Measurements from ENCODE around the gene PHF21A.

The PHF21A gene

DNA sequence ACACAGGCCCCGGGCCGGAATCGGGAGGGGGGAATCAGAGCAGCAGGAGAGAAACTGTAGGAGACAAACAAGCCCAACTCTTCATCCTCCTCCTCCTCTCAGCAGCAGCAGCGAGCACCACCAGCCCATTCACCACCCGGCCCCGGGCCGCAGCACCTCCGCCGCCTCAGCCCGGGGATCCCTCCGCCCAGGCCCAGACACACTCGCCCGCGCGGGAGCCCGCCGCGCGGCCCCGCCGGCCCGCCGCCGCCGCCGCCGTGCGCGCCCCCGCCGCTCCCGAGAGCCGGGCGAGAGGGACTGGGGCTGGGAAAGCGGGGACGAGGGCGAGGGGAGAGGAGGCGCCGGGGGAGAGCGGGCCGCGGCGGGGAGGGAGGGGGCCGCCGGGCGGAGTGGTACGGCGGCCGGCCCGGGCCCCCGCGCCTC is at the start of gene PHF21A:
Gene PHF21A, minus strand, starts transcription at position 154 of the 423 bp plus-strand sequence. CDS start 37,235 bp downstream, outside the sequence.
- peak; percentile 84 for DNase-seq

DNA sequence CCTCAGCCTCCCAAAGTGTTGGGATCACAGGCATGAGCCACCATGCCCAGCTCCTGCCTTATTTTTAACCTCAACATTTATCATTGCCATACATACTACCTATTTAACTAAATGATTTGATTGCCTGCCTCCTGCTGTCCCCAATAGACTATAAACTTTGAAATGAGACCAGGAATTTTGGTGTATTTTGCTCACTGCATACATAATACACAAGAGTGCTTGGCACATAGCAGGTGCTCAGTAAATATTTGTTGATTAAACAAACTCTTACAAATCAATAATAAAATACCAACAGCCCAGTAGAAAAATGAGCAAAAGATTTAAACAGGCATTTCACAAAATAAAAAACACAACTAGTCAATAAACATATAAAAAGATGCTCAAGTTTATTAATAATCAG is 49.5 kb upstream of the PHF21A start:
- no peak for DNase-seq

DNA sequence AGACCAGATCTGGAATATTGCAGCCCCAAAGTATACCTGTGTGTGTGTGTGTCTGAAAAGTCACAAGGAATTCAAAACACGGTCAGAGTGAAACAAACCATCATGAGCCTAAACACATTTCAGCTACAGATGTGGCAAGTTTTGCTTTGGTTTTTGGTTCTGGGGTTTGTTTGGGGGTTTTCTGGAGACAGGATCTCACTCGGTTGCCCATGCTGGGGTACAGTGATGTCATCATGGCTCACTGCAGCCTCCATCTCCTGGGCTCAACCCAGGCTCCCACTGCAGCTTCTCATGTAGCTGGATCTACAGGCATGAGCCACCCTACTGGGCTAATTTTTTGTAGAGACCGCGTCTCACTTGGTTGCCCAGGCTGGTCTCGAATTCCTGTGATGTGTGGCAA is 41.4 kb upstream of the PHF21A start:
- DNase-seq = no peak

DNA sequence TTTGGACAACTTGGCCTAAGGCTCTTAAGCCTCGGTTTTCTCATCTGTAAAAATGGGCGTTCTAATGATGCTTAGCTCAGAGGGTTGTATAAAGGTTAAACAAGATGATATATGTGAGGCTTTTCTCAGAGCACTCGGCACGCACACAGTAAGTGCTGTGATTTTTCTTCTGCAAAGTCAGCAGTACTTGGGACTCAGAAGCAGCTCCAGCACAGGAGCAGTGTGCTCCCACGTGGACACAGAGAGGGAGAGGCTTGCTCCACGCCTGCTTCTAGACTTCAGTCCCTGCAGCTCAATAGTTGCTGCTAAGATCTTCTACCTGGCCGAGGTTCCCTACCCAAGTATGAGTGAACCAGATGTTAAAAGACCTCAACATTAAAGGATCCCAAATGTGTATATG is 39.9 kb upstream of the PHF21A start:
- no peak for DNase-seq

DNA sequence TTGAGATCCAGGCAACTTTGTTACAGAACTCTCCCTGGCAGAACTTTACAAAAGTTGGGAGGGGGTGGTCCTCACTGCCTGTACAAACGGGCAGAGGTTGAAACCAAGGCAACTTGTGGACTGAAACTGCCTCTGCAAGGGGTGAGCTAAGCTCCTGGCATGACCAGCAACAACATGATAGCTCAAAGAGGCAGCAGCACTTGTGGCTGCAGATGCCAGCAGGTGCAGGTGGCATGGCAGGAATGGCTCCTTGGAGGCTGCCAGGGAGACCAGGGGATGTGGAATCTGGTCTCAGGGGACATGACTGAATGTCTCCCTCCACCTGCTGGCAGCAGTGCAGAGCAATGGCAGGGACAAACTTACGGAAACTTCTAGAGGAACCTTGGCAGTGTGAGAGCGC is 38.8 kb upstream of the PHF21A start:
- DNase-seq = no peak

DNA sequence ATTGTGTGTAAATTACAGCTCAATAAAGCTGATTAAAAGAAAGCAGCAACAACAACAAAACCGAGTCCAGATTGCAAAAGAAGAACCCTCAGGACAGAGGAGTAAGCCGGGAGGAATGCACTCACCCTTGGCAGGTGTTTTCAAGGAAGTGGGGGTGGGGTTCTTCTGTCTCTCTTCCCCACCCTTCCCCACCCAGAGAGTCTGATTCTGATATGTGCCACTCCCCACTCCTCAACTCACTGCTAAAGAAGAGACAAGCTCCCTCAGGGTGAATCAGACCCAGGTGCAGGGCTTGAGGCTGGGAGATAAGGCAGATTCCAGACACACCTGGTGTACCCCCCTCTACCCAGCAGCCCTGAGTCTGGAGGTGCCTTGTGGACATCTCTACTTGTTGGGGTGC is 38.4 kb upstream of the PHF21A start:
- no peak for DNase-seq

DNA sequence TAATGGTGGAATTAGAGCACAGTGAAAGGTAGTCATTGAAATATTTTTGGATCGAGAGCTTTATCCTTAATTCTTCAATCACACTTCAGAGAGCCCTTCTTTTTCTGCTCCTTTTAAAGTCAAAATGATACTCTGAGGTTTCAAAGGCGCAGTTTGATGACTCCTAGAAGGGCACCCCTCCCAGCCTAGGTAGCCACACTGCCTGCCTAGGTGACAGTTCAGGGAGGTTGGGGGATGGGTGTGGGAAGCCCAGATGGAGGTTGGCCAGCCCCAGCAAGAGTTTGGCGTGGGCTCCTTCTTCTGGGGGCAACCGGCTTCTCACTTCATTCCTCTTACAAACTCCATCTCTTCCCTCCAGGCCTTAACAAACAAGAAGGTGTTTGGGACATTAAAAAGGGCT is 28.6 kb upstream of the PHF21A start:
- DNase-seq = no peak

DNA sequence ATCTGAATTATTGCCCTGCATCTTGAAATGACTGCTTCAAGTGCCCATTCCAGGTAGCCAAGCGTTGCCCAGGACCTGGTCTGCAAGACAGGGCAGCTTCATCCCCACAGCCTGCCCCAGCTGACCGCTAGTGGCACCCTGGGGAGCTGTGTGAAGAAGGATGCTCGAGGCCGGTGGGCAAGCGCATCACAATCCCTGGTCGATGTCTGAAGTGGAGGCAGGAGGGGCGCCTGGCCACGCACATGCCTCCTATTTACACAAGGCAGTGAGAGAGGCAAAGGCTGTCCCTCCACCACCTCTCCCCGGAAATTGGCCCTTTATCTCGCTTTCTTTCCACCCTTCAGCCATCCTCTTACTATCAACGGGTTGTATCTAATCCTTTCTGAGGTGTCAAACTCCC is 28.1 kb upstream of the PHF21A start:
- no peak for DNase-seq

DNA sequence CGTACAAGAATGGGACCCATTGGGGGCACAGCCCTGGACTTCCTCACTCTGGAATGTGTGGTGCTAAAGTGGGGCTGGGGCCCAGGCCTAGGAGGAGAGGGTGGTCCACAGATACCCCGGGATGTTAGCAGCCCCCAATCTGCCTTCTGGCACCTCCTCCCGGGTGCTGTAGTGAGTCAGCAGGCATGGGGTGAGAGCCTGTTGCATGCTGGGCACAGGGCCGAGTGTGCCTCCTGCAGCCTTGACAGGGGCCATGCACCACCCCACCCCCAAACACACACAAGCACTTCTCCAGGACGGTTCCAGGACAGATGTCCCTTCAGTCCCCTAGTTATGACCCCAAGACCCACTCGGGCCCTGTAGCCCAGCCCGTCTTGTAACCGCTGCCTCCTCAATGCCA is 23.5 kb upstream of the PHF21A start:
- no peak for DNase-seq

DNA sequence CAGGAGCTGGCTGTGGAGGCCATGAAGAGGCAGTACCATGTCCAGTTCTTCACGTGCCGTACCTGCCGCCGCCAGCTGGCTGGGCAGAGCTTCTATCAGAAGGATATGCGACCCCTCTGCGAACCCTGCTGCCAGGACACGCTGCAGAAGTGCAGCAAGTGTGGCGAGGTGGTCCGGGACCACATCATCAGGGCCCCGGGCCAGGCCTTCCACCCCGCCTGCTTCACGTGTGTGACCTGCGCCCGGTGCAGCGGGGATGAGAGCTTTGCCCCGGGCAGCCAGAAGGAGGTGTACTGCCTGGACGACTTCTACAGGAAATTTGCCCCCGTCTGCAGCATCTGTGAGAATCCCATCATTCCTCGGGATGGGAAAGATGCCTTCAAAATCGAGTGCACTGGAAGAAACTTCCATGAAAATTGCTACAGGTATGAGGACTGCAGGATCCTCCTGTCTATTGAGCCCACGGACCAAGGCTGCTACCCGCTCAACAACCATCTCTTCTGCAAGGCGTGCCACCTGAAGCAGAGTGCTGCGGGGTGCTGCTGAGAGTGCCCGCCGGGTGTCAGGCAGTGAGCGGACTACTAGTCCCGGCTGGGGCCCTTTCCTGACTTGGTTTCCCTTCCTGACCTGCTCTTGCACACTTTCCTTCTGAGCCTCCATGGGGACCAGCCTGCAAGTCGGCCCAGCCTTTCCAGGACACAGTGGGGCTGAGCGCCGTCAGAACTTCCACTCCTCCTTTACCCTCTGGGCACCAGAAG is 22.0 kb upstream of the PHF21A start:
- no peak for DNase-seq

DNA sequence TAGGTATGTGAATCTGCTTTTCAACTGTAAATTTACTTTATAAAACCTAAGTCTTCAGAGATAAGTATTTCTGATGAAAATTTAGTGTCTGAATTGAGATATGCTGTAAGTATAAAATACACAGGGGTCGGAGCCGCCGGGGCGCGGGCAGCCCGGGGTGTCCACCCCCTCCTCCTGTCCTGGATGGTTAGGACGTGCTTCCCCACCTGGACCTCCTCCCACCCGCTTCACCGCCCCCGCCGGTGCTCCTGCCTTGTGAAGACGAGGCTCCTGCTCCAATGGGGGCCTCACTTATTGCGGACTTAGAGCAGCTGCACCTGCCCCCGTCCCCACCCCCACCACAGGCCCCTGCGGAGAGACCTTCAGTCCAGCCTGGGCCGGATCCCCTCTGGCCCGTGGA is 21.3 kb upstream of the PHF21A start:
- DNase-seq = no peak

DNA sequence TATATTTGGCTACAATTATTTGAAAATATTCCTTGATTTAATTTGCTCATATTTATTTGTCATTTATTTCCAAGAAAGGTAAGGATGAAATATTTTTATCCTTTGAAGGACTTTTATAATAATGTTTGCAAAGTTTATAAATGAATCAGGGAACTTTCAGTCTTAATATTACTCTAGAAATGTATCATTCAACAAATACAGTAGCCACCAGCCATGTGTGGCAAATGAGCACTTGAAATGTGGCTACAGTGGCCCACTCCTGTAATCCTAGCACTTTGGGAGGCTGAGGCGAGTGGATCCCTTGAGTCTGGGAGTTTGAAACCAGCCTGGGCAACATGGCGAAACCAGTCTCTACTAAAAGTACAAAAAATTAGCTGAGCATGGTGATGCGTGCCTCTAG is 20.3 kb upstream of the PHF21A start:
- DNase-seq = no peak

DNA sequence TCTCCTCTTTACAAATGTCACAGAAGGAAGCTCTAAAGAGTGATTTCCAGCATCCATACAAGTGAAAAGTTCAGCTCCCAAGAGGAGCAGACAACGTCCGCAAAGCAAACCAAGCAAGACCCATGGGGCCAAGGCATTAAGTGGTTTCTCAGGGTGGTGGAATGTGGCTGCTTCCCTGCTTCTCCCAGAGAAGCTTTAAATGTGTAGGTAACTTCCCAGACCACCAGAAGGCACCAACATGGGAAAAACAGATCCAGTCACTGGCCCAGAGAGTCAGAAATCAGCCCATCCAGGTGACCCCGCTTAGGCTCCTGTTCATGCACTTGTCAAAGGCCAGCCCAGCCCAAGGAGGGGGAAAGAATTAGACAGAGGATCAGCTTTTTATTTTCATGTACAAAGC is 13.3 kb upstream of the PHF21A start:
- DNase-seq = no peak

DNA sequence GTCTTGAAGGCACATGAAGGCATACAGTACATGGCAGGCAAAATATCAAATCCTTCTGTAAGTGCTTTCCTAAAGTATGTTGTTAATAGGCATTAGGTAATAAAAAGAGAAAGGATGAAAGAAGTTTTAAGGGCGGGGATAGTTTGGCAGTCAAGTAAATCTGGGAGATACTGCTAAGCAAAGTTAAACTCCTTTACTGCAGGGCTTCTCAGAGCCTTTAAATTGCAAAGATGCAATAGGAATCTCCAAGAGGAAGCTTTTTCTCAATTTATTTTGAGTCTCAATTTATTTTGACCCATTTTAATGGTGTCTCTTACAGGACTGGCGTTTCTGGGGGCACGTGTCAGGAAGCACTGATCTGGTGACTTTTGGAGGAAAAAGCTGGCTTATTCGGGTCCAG is 12.8 kb upstream of the PHF21A start:
- DNase-seq = no peak

DNA sequence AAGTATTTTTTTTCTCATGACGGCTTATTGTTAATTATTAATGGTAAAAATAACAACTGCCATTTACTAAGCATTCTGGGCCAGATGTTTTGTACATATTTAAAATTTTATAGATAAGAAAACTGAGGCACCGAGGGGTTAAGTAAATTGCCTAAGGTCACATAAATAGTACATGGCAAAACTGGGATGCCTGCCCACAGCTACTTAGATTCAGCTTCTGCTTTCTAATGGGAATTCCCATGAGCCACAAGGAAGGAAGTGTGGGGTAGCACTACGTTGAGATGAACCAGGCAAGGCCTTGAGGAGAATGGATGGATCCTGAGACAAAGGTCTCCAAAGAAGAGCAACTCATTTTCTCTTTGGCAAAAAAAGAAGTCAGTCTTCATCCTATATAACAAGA is 11.9 kb upstream of the PHF21A start:
- DNase-seq = no peak

DNA sequence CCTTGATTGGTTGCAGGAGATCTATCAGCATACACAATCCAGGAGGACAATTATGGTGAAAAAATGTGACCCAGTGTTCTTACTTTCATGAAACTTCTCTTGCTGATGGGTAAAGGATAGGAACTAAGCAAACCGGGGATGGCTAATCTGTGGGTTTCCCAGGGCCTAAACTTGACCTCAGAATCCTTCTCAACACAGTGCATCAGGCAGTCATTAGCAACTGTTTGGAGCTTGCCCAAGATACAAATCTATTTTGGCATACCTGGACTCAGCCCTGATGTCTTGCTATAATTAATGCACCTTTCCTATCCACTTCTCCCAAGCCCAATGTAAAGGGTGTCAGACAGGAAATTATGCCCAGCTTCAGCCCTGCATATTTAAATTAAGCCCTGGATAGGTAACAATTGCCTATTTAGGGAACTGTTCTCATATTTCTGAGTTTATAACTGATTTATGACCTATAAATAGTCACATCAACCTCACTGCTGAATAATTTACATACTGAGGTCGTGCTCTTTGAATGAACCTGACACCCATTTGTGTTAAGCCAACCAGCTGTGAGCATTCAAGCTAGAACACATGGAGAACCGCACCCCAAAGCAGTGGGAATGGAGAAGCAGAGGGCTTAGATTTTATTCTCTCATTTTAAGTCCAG is 9.2 kb upstream of the PHF21A start:
- no peak for DNase-seq

DNA sequence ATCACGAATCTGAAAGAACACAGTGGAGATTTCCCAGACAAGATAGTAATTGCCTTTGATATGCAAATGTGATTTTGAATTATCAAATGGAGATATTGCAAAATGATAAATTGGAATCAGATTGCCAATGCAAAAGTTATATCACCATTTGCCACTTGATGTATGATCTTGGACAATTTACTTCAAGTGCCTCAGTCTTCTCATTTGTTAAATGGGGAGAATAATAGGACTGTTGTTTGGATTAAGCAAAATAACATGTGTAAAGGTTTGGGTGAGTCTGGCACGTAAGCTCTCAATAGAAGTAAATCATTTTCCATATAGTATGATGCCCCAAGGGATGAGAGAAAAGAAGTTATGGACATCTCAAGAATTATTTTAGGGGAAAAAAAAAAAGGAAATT is 7.9 kb upstream of the PHF21A start:
- no peak for DNase-seq

DNA sequence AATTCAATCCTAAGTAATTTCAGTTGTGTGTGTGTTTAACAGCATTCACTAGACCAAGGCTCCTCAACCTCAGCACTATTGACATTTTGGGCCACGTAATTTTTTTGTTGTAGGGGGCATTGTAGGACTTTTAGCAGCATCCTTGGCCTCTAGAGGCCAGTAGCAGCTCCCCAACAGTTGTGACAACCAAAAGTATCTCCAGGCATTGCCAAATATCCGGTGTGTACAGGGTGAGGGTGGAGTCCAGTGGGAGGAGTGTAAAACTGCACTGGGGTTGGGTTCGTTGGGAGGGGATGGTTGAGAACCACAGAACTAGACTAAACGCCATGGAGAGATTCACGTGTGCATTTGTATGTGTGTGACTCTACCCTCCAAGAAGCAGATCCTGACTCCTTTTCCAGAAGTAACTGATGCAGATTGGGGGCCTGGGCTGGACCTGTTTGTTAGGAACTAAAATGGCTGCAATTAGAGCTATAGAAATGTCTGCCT is 5.9 kb upstream of the PHF21A start:
- no peak for DNase-seq

DNA sequence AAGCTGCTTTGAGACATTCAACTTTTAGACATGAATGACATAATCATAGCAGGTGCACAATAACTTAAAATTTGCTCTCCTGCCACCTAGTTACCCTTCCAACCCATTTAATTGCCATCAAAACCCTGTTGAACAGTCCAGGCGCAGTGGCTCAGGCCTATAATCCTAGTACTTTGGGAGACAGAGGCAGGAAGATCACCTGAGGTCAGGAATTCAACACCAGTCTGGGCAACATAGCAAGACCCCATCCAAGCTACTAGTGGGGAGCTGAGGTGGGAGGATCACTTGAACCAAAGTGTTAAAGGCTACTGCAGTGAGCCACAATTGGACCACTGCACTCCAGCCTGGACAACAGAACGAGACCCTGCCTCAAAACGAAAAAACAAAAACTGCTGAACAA is 4.0 kb upstream of the PHF21A start:
- DNase-seq = no peak

DNA sequence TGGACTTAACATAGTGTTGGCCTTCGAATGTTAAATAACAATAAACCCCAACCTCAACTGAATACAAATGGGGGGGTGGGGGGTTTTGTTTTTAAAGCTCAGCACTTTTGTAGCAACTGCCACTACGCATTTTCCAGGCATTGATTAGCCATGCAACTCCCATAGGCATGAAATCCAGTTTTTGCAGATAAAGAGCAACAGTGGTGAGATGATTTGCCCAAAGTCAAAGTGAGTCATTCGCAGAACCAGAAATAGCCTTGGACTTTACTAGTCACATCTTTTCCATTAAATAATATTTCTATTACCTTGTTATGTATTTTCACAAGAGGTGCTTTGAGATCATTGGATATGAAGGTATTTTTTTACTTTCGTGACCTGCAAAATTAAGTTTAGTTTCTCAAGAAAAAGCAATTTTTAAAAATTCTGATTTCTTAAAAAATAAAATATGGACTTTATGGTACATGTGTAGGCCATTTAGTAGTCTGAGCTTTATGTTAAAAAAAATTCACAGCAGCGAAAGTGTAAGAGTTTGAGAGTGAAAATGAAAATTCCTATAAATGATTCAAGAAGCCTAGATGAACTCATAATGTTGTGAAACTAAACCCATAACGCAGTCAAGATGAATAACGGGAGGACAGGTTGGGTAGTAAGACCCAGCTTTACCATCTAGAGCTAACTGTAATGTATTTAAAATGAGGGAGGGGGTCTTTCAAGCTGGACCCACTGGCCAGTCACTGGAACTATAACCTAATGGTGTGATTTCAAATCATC is 1.9 kb upstream of the PHF21A start:
- no peak for DNase-seq

DNA sequence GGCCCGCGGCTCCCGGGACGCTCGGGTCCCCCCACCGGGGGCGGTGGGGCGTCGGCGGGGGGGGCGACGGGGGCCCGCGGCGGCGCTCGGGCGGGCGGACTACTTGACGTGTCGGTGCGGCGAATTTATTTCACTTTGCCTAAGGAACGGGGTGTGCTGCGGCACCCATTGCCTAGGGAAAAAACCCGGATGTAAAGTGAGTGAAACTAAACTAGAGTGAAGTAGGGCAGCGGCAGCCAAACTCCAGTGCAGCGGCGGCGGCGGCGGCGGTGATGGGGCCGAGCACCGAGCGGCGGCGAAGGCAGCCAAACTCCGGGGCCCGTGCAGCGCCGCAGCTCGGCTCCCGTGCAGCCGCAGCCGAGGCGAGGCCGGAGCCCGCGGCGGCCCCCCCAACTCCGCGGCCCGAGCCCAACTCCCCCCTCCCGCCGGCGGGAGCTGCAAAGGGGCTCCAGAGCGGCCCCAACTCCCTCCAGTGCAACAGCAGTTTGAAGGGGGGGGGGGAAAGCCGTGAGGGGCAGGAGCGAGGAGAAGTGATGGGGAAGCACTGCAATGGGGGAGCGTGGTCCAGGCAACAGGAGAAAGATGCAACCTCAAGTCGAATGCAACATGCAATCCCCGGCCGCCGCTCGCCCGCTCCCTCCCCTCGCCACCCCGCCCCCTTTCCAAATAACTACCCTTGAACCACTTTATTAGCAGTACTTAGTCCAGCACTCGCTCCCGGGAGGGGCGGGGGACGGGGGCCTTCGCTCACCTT is 647 bp upstream of the PHF21A start:
- DNase-seq = peak; percentile 63

DNA sequence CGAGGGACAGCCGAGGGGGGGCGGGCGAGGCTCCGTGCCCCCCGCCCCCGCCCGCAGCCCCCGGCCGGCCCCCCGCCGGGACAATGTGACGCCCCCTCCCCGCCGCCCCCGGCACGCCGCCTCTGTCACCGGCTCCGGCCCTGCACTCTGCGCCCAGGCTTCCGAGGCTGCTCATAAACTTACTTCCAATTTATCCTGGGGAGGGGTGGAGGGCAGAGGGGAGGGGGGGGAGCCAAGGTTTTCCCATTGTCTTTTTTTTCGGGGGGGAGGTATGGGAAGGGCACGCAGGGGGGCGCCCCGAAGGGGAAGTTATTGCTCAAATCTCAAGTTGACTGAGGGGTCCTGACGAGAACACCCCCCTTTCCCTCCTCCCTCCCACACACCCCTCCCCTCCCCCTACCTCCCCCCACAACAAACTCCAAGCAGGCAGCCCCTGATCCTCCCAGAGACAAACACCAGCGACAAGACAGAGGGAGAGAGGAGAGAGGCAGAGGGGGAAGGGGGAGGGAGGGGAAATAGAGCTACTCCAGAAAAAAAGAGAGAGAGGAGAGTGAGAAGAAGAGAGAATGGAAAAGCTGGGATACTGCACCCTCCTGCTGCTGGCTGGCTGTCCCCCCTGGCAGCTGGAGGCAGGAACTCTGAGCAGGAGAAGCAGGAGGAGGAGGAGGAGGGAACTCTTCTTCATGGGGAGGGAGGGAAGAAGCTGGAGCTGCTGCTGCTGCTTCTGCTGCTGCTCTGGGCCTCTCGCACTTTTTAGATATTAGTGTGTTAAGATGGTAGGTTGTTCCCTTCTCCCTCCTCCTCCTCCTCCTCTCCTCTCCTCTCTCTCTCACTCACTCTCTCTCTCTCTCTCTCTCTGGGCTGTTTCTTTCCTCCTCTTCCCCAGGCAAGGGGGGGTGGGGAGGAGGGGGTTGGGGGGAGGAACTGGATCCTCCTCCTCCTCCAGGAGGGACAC is 631 bp downstream of the PHF21A start:
- DNase-seq = peak; percentile 18

Measured in stimulated activated CD4-positive, alpha-beta T cell treated with anti-CD3 and anti-CD28 coated beads, Interleukin-12 subunit alpha, Interleukin-12 subunit beta, amount 100 ng/mL, for 4 hours (primary cell).